Coronary artery (tissue), 2 donors: ENCODE results near the gene CLRN1.

Experiments used
- DNase-seq: peaks from one replicate; pipeline ENCODE4 v3.0.0-alpha.2; 2017; ENCODE audit warnings: low spot score
- H3K27ac ChIP-seq, 2 donors: fragments of 200-600 bp; sonication (generic); one replicate each; pipeline ENCODE4 v1.5.1; 2016 to 2019
- H3K4me3 ChIP-seq: fragments of 200-600 bp; sonication (generic); 2 replicates; pipeline ENCODE4 v1.5.1; 2016; ENCODE audit warnings: mild to moderate bottlenecking, moderate library complexity
- TF ChIP-seq, protein P1 (sequence below): fragments of 200-600 bp; sonication (generic); IDR thresholded peaks from one replicate; pipeline ENCODE4 v1.5.1; 2019; ENCODE audit warnings: antibody characterized with exemption

CLRN1 gene

GRCh38 chr3:150878290-150878689, 94.2 kb downstream of the CLRN1 start:
- TF ChIP-seq, protein P1, sequence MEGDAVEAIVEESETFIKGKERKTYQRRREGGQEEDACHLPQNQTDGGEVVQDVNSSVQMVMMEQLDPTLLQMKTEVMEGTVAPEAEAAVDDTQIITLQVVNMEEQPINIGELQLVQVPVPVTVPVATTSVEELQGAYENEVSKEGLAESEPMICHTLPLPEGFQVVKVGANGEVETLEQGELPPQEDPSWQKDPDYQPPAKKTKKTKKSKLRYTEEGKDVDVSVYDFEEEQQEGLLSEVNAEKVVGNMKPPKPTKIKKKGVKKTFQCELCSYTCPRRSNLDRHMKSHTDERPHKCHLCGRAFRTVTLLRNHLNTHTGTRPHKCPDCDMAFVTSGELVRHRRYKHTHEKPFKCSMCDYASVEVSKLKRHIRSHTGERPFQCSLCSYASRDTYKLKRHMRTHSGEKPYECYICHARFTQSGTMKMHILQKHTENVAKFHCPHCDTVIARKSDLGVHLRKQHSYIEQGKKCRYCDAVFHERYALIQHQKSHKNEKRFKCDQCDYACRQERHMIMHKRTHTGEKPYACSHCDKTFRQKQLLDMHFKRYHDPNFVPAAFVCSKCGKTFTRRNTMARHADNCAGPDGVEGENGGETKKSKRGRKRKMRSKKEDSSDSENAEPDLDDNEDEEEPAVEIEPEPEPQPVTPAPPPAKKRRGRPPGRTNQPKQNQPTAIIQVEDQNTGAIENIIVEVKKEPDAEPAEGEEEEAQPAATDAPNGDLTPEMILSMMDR, result no peak
- Histone ChIP-seq H3K4me3 (no peak overlapping the region), H3K27ac (no peak overlapping the region)
- DNase-seq, result no peak

DNA sequence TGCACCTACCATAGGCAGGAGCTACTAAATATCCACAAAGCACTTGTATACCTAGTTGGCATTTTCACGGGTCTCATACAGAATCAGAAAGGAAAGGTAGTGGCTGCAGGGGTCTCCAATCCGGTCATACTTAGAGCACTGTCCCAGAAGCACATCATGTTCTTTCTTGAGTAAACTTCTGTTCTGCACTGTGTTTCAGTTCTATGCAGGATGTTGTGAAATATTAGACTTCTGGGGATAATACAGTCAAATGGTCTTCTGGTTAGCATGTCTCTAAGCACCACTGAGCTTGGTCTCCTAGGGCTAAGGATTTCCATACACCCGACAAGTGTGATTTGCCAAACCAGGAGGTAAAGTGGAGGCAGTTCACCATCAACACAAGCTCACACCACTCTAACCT, 95.2 kb downstream of the CLRN1 start:
- no peak for DNase-seq
- H3K4me3 ChIP-seq, result no peak overlapping the region
- TF ChIP-seq, protein P1, result no peak
- no peak overlapping the region for H3K27ac ChIP-seq

GRCh38 chr3:150876611-150877265, 95.8 kb downstream of the CLRN1 start:
- no peak for DNase-seq
- TF ChIP-seq, protein P1, result no peak
- no peak overlapping the region for H3K27ac ChIP-seq
- no peak overlapping the region for H3K4me3 ChIP-seq
